Stimulated activated CD8-positive, alpha-beta memory T cell treated with anti-CD3 and anti-CD28 coated beads, Interleukin-12 subunit alpha, Interleukin-12 subunit beta, amount 100 ng/mL, for 24 hours (primary cell): ENCODE measurements around the gene TRIM10.
"Not testable (repeated sequence)": the region's sequence is repeated elsewhere in the genome, so short reads cannot be mapped to it uniquely, and the experiment has no call there.

ENCODE experiments used
- DNase-seq: peaks from one replicate; pipeline ENCODE4 v3.0.0-alpha.2; 2020; ENCODE audit errors: extremely low read depth

TRIM10 gene

GRCh38 chr6:30152910-30153610 lies 8.0 kb downstream of the TRIM10 start:
- DNase-seq, result no peak

- DNase-seq, result no peak
These were observed 8.9 kb downstream of the TRIM10 start for GRCh38 chr6:30152016-30152673.

GRCh38 chr6:30151580-30151979 lies 9.4 kb downstream of the TRIM10 start:
- no peak for DNase-seq

GRCh38 chr6:30150671-30151395 lies 10.2 kb downstream of the TRIM10 start:
- DNase-seq, result no peak

GRCh38 chr6:30149858-30150550 lies 11.0 kb downstream of the TRIM10 start:
- no peak for DNase-seq

- DNase-seq, result no peak
These were observed 11.8 kb downstream of the TRIM10 start for GRCh38 chr6:30149234-30149633.

GRCh38 chr6:30147096-30147495 lies 13.9 kb downstream of the TRIM10 start:
- no peak for DNase-seq

GRCh38 chr6:30145818-30146217 lies 15.2 kb downstream of the TRIM10 start:
- DNase-seq, result no peak

GRCh38 chr6:30144811-30145210 lies 16.2 kb downstream of the TRIM10 start:
- DNase-seq, result no peak

GRCh38 chr6:30143780-30144179 lies 17.2 kb downstream of the TRIM10 start:
- DNase-seq, result no peak

- DNase-seq, result no peak
These were observed 18.3 kb downstream of the TRIM10 start for GRCh38 chr6:30142665-30143064.

GRCh38 chr6:30140240-30140639 lies 20.8 kb downstream of the TRIM10 start:
- DNase-seq, result not testable (repeated sequence)

GRCh38 chr6:30136570-30137286 lies 24.3 kb downstream of the TRIM10 start:
- no peak for DNase-seq

GRCh38 chr6:30135757-30136156 lies 25.3 kb downstream of the TRIM10 start, which contains the start of gene TRIM40:
TSS of gene TRIM40 (plus strand) at chr6:30136140. CDS start at chr6:30137037, 897 bp downstream.
- no peak for DNase-seq

GRCh38 chr6:30135147-30135546 lies 25.9 kb downstream of the TRIM10 start:
- DNase-seq, result no peak

- no peak for DNase-seq
These were observed 29.0 kb downstream of the TRIM10 start for GRCh38 chr6:30131947-30132497.

- peak; percentile 32 for DNase-seq
These were observed 29.8 kb downstream of the TRIM10 start for GRCh38 chr6:30130887-30131862.

- DNase-seq, result no peak
These were observed 30.8 kb downstream of the TRIM10 start for GRCh38 chr6:30130179-30130679.

GRCh38 chr6:30129265-30130178 lies 31.5 kb downstream of the TRIM10 start:
- no peak for DNase-seq
